Measurements from ENCODE around the gene TMEM41B.

DNA sequence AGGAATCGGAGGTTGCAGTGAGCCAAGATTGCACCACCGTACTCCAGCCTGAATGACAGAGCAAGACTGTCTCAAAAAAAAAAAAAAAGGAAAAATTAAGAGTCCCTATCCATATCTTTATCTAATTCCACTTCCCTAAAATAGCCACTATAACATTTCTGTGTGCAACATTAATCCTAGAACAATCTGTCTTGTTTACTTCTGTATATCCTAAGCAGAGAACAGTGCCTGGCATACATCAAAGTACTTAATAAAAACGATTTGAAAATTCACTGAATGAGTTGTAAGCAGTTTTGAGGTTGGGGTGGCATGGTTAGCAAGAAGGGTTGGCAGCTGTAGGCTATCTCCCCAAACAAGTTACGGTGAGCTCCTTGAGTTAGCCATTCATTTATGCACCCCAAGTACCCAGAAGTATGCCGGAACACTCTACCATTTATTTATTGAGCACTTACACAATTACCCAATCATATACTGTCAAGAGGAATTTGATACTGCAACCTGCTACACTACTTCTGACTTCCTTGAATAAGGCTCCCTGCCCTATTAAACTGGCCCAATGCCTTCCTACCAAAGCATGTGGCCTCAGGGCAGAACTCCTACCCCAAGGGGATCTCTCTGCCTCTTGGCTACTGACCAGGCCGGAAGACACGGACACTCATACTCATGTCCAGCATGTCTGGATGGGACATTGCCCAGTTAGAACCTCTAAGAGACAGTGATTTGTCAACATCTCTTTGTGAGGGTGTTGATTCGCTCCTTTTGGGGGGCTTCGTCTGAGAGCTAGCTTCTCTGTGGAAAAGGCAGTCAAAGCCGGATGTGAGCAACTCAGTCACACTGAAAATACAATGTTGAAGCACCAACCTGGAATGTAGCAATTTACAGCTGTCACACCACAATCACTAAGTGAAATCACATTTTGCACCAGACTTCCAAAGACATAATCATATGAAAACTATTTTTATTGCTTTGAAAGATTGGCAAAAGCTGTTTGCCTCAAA is 16.3 kb upstream of the TMEM41B start:
- TF ChIP-seq EZH2 (IDR thresholded peaks at IDR 0.05; ENCODE audit: borderline replicate concordance, low read depth, low read length, severe bottlenecking), result no peak
- TF ChIP-seq, protein P1, sequence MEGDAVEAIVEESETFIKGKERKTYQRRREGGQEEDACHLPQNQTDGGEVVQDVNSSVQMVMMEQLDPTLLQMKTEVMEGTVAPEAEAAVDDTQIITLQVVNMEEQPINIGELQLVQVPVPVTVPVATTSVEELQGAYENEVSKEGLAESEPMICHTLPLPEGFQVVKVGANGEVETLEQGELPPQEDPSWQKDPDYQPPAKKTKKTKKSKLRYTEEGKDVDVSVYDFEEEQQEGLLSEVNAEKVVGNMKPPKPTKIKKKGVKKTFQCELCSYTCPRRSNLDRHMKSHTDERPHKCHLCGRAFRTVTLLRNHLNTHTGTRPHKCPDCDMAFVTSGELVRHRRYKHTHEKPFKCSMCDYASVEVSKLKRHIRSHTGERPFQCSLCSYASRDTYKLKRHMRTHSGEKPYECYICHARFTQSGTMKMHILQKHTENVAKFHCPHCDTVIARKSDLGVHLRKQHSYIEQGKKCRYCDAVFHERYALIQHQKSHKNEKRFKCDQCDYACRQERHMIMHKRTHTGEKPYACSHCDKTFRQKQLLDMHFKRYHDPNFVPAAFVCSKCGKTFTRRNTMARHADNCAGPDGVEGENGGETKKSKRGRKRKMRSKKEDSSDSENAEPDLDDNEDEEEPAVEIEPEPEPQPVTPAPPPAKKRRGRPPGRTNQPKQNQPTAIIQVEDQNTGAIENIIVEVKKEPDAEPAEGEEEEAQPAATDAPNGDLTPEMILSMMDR (IDR thresholded peaks at IDR 0.05; ENCODE audit: borderline replicate concordance, extremely low read depth, low read length, poor library complexity, severe bottlenecking), result no peak

Measured in DND-41 (cell line).